ENCODE results near the gene SYNRG. TPM values are rescaled to one million over a fixed set of nuclear protein-coding genes. Genes with fewer than 3 reads are reported as not detected.
A peak's percentile ranks its signal among the peaks of the same experiment; 100 is the strongest.

SYNRG gene
- total and polyA plus RNA-seq, 2 of the 13 experiments (the other 11 are each of a cell fraction or from before 2014, with no cell fraction given), result 7.3 to 8.7 TPM

GRCh38 chr17:37488607-37489196 is 120.5 kb downstream of the SYNRG start (continued):
- TF ChIP-seq ZNF710 (CRISPR knock-in tag; IDR thresholded peaks at IDR 0.05; ENCODE audit: borderline replicate concordance) (peak; percentile 57; the same call in 1 of the 2 replicates), PITX1 (CRISPR knock-in tag; IDR thresholded peaks at IDR 0.05) (no peak), ZNF225 (CRISPR knock-in tag; IDR thresholded peaks at IDR 0.05) (no peak), NONO (IDR thresholded peaks at IDR 0.05) (no peak), NONO (CRISPR knock-in tag; conservative IDR thresholded peaks at IDR 0.05) (peak; percentile 7; the same call in 1 of the 2 replicates), MBNL3 (CRISPR knock-in tag; conservative IDR thresholded peaks at IDR 0.05) (no peak), CHD4 (IDR thresholded peaks at IDR 0.05; ENCODE audit: borderline replicate concordance, low read length) (peak; percentile 41; the same call in 1 of the 2 replicates), ZNF576 (CRISPR knock-in tag; IDR thresholded peaks at IDR 0.05) (no peak), CENPBD1 (CRISPR knock-in tag; IDR thresholded peaks at IDR 0.05; ENCODE audit: borderline replicate concordance, low read depth) (no peak), ZNF260 (CRISPR knock-in tag; IDR thresholded peaks at IDR 0.05; ENCODE audit: borderline replicate concordance, low read depth) (no peak), ZNF740 (CRISPR knock-in tag; IDR thresholded peaks at IDR 0.05) (no peak), CBFB (CRISPR knock-in tag; IDR thresholded peaks at IDR 0.05) (no peak), ZNF558 (CRISPR knock-in tag; IDR thresholded peaks at IDR 0.05; ENCODE audit: borderline replicate concordance) (no peak), HNF4G (IDR thresholded peaks at IDR 0.05; ENCODE audit: borderline replicate concordance, low read depth, low read length) (no peak), HNF4G (CRISPR knock-in tag; IDR thresholded peaks at IDR 0.05; ENCODE audit: borderline replicate concordance, low read depth) (peak; percentile 42; the same call in 1 of the 2 replicates), MYPOP (CRISPR knock-in tag; IDR thresholded peaks at IDR 0.05) (0 out of 2 replicates have a peak, but pooled peaks have one; percentile 37), ZNF281 (CRISPR knock-in tag; IDR thresholded peaks at IDR 0.05; ENCODE audit: borderline replicate concordance) (no peak), ARNT (IDR thresholded peaks at IDR 0.05) (no peak), ZXDC (CRISPR knock-in tag; IDR thresholded peaks at IDR 0.05) (no peak), SALL2 (CRISPR knock-in tag; IDR thresholded peaks at IDR 0.05) (0 out of 2 replicates have a peak, but pooled peaks have one; percentile 32)

Measured in HepG2 (cell line).